ENCODE results near the gene RHEX.

RHEX gene

GRCh38 chr1:206116873-206117150, 63.8 kb downstream of the RHEX start:
- DNase-seq (ENCODE audit: low read depth), result no peak

- DNase-seq (ENCODE audit: low read depth), result peak; percentile 17
Observed at GRCh38 chr1:206117151-206117948, 64.4 kb downstream of the RHEX start, which contains the start of gene AVPR1B. Gene AVPR1B, minus strand, starts transcription at chr1:206117388. Its CDS starts 498 bp downstream, at chr1:206116890.

GRCh38 chr1:206120406-206120805, 67.4 kb downstream of the RHEX start:
- no peak for DNase-seq (ENCODE audit: low read depth)

DNA sequence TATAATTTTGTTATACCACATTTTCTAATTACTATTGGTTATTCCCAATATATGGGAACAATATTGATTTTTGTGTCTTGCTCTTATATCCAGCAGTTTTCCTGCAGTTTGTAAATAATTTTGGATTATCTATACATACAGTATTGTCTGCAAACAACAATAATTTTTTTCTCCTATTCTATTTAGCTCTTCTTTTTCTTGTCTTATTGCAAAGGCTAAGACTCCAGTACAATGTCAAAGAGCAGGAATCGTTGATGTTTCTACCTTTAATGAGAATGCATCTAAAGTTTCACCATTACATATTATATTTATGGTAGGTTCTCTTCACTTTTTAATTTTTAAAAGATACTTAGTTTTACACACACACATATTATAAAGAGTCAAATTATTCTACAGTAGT, 68.3 kb downstream of the RHEX start:
- no peak for DNase-seq (ENCODE audit: low read depth)

GRCh38 chr1:206122686-206123085, 69.7 kb downstream of the RHEX start:
- no peak for DNase-seq (ENCODE audit: low read depth)

GRCh38 chr1:206125346-206125745, 72.4 kb downstream of the RHEX start:
- no peak for DNase-seq (ENCODE audit: low read depth)

- no peak for DNase-seq (ENCODE audit: low read depth)
Observed at GRCh38 chr1:206127336-206127735, 74.4 kb downstream of the RHEX start.

- DNase-seq (ENCODE audit: low read depth), result no peak
Observed at GRCh38 chr1:206128196-206128595, 75.2 kb downstream of the RHEX start.

GRCh38 chr1:206131037-206131436, 78.1 kb downstream of the RHEX start:
- DNase-seq (ENCODE audit: low read depth), result no peak

DNA sequence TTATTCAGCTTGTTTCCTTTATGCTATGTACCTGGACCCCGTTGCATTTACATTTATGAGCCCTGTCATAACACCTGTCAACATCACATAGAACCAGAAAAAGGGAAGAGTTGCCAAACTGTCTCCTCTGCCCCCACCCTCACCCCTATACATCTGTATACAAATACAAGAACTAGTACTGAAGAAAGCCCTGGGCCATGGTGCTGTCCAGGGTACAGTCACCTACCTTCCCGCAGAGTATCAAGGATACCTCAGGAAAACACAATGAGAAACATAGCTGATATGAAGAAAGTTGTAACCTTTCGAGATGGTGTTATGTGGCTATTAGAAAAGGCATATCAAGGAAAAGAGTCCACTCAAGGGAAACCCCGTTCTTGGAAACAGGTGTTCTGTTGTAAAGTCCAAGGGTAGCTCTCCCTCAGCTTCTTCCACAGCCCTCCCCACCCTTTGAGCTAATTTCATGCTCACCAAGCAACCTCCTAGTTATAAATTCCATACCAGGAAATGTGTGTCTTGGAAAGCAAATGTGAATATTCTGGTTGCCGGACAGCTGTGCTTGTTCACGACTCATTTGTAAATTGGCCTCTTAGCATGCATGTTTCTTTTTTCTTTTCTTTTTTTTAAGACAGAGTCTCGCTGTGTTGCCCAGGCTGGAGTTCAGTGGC, 80.9 kb downstream of the RHEX start:
- DNase-seq (ENCODE audit: low read depth), result no peak

DNA sequence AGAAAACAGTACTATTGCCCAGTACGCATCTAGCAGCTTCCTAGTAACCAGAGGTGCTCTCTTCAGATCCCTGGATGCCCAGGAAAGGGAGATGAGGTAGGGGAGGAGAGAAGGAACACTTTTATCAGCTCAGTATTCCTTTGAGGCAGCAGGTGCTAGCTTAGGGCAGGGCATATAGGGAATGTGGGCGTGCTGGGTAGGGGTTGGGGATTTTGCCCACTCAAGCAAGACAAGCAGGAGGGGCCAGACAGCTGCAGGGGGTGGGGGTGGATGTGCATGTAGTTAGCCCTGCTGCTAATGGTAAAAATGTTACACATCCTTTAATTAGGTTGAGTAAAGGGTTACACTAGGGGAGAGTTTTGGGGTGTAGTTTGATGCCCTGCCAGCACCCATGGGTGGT, 82.3 kb downstream of the RHEX start:
- no peak for DNase-seq (ENCODE audit: low read depth)

DNA sequence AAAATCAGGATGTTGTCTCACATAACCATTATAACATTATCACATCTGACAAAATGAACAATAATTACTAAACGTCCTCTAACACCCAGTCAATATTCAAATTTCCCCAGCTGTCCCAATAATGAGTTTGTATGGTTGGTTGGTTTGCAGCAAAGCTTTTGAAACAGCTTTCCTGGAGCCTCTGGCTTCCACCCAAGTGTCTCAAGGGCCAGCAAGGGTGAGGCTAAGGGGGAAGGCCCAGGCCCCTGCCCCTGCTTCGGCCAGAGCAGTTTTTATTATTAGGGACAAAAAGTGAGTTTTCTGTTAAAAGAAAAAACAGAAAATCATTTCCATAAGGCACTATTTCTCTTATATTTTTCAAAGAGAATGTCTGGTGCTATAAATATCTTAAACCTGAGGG, 83.3 kb downstream of the RHEX start:
- no peak for DNase-seq (ENCODE audit: low read depth)

DNA sequence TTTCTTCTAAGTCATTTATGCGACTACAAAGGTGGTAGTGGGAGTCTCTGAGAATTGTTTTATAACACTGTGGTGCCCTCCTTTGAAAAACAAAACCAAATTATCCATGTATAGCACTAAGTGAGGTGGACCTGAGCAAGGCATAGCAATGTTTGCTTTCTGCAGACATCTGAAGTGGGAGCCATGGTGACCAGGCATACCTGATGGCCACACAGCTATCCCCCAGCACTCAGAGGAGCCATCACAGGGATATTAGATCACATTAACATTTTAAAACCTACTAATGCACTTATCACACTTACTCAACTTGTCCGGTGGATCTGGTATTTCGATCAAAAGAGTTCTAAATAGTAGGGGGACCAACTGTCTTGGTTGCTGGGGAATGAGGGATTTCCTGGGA, 89.0 kb downstream of the RHEX start:
- DNase-seq (ENCODE audit: low read depth), result no peak

DNA sequence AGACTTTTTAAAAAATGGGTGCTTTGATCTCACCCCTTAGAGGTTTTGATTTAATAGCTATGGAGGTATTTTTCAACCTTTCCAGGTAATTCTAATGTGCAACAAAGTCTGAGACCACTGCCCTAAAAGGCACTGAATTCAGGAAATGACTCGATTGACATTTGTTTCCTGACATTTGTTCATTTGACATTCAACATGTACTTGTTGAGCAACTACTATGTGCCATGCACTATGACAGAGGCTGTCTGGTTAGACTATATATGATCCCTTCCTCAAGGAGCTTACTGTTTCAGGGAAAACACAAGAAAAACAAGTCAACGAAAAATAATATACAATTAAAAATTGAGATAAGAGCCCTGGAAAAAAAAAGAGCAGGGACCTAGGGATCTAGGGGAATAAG, 89.8 kb downstream of the RHEX start:
- no peak for DNase-seq (ENCODE audit: low read depth)

DNA sequence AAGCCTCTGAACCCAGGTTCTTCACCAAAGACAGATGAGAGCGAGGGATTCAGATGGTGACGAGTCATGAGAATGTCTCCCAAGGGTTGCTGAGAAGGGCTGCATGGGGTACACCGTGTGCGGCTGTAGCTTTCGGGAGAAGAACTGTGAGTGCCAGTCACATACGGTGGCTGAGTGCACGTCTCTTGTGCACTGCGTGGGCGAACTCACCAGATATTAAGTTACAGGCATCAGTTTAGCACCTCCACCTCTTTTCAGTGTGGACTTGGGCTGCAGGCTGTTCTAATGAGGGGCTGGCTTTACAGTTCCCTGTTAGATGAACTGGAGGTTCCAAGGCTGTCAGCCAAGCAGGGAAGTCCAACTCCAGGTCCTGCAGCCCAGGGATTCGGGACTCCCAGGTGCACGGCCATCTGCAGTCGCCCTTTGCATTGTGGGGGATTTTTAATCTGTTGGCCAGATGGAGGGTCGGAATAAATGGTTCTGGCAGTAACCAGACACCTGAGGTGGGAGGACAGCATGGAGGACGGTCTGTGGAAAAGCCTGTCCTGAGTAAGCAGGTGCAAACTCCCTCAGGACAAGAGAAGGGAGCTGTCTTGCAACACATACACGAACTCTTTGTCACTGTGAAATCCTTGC, 90.7 kb downstream of the RHEX start:
- no peak for DNase-seq (ENCODE audit: low read depth)

DNA sequence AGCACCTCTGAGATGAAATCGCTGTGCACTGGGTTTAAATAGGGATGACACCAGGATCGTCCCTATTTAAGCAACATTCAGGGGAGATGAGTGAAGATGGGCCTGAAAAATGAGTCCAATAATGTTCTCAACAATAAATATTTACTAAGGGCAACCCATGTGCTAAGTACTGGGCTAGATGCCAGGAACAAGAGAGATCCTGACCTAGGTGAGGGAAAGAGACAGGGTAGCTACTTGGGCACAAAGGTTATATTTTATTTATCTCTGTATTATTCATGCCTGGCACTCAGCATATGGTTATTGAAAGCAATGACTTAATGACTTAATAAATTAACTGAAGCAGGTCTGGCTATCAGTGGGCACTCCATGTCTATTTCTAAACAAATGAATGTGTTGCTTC, 91.6 kb downstream of the RHEX start:
- no peak for DNase-seq (ENCODE audit: low read depth)

DNA sequence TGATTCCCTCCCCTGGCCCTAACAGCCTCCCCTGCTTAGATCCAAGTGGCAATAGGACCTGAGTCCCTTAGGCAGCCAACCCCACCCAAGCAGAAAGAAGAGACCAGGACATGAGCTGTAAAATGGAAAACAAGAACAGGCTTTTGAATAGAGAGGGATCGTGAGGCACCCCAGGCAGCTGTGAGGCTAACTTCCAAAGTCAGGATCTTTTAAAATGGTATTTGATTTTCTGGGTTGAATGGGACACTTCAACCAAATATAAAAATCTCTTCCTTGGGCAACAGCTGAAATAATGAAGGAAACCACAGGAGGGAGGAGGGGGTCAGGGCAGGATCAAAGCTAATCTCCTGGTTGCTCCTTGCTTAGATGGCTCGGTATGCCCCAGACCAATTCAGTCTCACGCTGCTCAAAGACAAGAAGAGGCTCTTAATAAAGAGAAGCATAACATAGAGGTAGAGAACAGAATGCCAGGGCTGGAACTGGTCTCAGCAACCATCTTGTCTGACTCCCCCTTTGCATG, 92.9 kb downstream of the RHEX start:
- no peak for DNase-seq (ENCODE audit: low read depth)

Measured in stimulated activated CD4-positive, alpha-beta T cell treated with anti-CD3 and anti-CD28 coated beads, Interleukin-2, amount 100 ng/mL, for 4 hours (primary cell).